HEK293 (cell line): ENCODE data around the gene TIGD7.

Experiments used
- ELK4 ChIP-seq: IDR thresholded peaks from 2 replicates; pipeline ENCODE4 v1.6.1; 2011; ENCODE audit warnings: mild to moderate bottlenecking, low read depth, low read length, borderline replicate concordance
- FEZF1 ChIP-seq: fragments of 450-650 bp; formaldehyde crosslinking; IDR thresholded peaks from 2 replicates; pipeline ENCODE4 v1.5.1; 2016; ENCODE audit warnings: missing biosample characterization, missing genetic modification characterization
- GLI4 ChIP-seq: fragments of 450-650 bp; formaldehyde crosslinking; IDR thresholded peaks from 2 replicates; pipeline ENCODE4 v1.5.1; 2016; ENCODE audit warnings: missing biosample characterization, missing genetic modification characterization
- KLF8 ChIP-seq: fragments of 450-650 bp; formaldehyde crosslinking; IDR thresholded peaks from 2 replicates; pipeline ENCODE4 v1.5.1; 2016; ENCODE audit warnings: missing biosample characterization, missing genetic modification characterization
- SP2 ChIP-seq: fragments of 450-650 bp; formaldehyde crosslinking; IDR thresholded peaks from 2 replicates; pipeline ENCODE4 v1.5.1; 2016; ENCODE audit warnings: missing biosample characterization, missing genetic modification characterization
- SP7 ChIP-seq: fragments of 450-650 bp; formaldehyde crosslinking; IDR thresholded peaks from 2 replicates; pipeline ENCODE4 v1.5.1; 2016; ENCODE audit warnings: missing biosample characterization, missing genetic modification characterization
- WT1 ChIP-seq: fragments of 450-650 bp; formaldehyde crosslinking; IDR thresholded peaks from 2 replicates; pipeline ENCODE4 v1.5.1; 2016; ENCODE audit warnings: missing biosample characterization, missing genetic modification characterization
- YY1 ChIP-seq: fragments of 450-650 bp; formaldehyde crosslinking; IDR thresholded peaks from 2 replicates; pipeline ENCODE4 v1.5.1; 2018; ENCODE audit warnings: missing biosample characterization, missing genetic modification characterization
- YY2 ChIP-seq: fragments of 450-650 bp; formaldehyde crosslinking; IDR thresholded peaks from 2 replicates; pipeline ENCODE4 v1.5.1; 2016; ENCODE audit warnings: missing biosample characterization, missing genetic modification characterization
- ZBTB17 ChIP-seq: fragments of 450-650 bp; formaldehyde crosslinking; IDR thresholded peaks from 2 replicates; pipeline ENCODE4 v1.5.1; 2016; ENCODE audit warnings: missing biosample characterization, missing genetic modification characterization
- ZBTB7A ChIP-seq: fragments of 450-650 bp; formaldehyde crosslinking; IDR thresholded peaks from 2 replicates; pipeline ENCODE4 v1.5.1; 2016; ENCODE audit warnings: low read depth, missing biosample characterization, missing genetic modification characterization
- ZNF114 ChIP-seq: fragments of 450-650 bp; formaldehyde crosslinking; IDR thresholded peaks from 2 replicates; pipeline ENCODE4 v1.5.0; 2017; ENCODE audit warnings: missing biosample characterization, missing genetic modification characterization
- ZNF214 ChIP-seq: fragments of 450-650 bp; formaldehyde crosslinking; IDR thresholded peaks from 2 replicates; pipeline ENCODE4 v1.5.1; 2017; ENCODE audit warnings: missing biosample characterization, mild to moderate bottlenecking, missing genetic modification characterization, borderline replicate concordance
- ZNF280C ChIP-seq: fragments of 450-650 bp; formaldehyde crosslinking; IDR thresholded peaks from 2 replicates; pipeline ENCODE4 v1.5.1; 2016; ENCODE audit warnings: missing biosample characterization, missing genetic modification characterization
- ZNF335 ChIP-seq: fragments of 450-650 bp; formaldehyde crosslinking; conservative IDR thresholded peaks from 2 replicates; pipeline ENCODE4 v1.5.1; 2016; ENCODE audit warnings: missing biosample characterization, missing genetic modification characterization
- ZNF391 ChIP-seq: fragments of 450-650 bp; formaldehyde crosslinking; IDR thresholded peaks from 2 replicates; pipeline ENCODE4 v1.5.1; 2016; ENCODE audit warnings: low read depth, missing biosample characterization, missing genetic modification characterization, borderline replicate concordance
- ZNF416 ChIP-seq: fragments of 450-650 bp; formaldehyde crosslinking; IDR thresholded peaks from 2 replicates; pipeline ENCODE4 v1.5.1; 2016; ENCODE audit warnings: missing biosample characterization, missing genetic modification characterization
- ZNF518A ChIP-seq: fragments of 450-650 bp; formaldehyde crosslinking; conservative IDR thresholded peaks from 2 replicates; pipeline ENCODE4 v1.5.1; 2016; ENCODE audit warnings: low read depth, missing biosample characterization, missing genetic modification characterization
- ZNF548 ChIP-seq: fragments of 450-650 bp; formaldehyde crosslinking; IDR thresholded peaks from 2 replicates; pipeline ENCODE4 v1.5.1; 2016; ENCODE audit warnings: missing biosample characterization, missing genetic modification characterization
- ZNF768 ChIP-seq: fragments of 450-650 bp; formaldehyde crosslinking; IDR thresholded peaks from 2 replicates; pipeline ENCODE4 v1.5.1; 2018; ENCODE audit warnings: missing biosample characterization, mild to moderate bottlenecking, missing genetic modification characterization
- ZSCAN30 ChIP-seq: fragments of 450-650 bp; IDR thresholded peaks from 2 replicates; pipeline ENCODE4 v1.5.1; 2018; ENCODE audit warnings: missing biosample characterization, mild to moderate bottlenecking, missing genetic modification characterization, moderate library complexity
- TF ChIP-seq, protein P1 (sequence below): fragments of 450-650 bp; formaldehyde crosslinking; IDR thresholded peaks from 2 replicates; pipeline ENCODE4 v1.5.1; 2016; ENCODE audit warnings: missing biosample characterization, missing genetic modification characterization
- TF ChIP-seq, protein P2 (sequence below): fragments of 450-650 bp; formaldehyde crosslinking; IDR thresholded peaks from 2 replicates; pipeline ENCODE4 v1.5.1; 2016; ENCODE audit warnings: missing biosample characterization, missing genetic modification characterization
- TF ChIP-seq, protein P3 (sequence below): fragments of 450-650 bp; formaldehyde crosslinking; IDR thresholded peaks from 2 replicates; pipeline ENCODE4 v1.5.1; 2017; ENCODE audit warnings: missing biosample characterization, missing genetic modification characterization

The TIGD7 gene

GRCh38 chr16:3264137-3265036 is 40.8 kb downstream of the TIGD7 start (continued):
- TF ChIP-seq, protein P1, sequence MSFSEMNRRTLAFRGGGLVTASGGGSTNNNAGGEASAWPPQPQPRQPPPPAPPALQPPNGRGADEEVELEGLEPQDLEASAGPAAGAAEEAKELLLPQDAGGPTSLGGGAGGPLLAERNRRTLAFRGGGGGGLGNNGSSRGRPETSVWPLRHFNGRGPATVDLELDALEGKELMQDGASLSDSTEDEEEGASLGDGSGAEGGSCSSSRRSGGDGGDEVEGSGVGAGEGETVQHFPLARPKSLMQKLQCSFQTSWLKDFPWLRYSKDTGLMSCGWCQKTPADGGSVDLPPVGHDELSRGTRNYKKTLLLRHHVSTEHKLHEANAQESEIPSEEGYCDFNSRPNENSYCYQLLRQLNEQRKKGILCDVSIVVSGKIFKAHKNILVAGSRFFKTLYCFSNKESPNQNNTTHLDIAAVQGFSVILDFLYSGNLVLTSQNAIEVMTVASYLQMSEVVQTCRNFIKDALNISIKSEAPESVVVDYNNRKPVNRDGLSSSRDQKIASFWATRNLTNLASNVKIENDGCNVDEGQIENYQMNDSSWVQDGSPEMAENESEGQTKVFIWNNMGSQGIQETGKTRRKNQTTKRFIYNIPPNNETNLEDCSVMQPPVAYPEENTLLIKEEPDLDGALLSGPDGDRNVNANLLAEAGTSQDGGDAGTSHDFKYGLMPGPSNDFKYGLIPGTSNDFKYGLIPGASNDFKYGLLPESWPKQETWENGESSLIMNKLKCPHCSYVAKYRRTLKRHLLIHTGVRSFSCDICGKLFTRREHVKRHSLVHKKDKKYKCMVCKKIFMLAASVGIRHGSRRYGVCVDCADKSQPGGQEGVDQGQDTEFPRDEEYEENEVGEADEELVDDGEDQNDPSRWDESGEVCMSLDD (tag by site-specific recombination), result no peak; the same call in none of the 2 replicates
- TF ChIP-seq SP7 (tag by site-specific recombination) (peak; percentile 89), ZNF391 (tag by site-specific recombination) (no peak; the same call in 1 of the 2 replicates), YY2 (no peak), KLF8 (tag by site-specific recombination) (peak; percentile 82), ZNF335 (peak; percentile 95), ZNF768 (tag by site-specific recombination) (no peak), ZBTB7A (tag by site-specific recombination) (peak; percentile 82), ZNF114 (no peak), ZNF416 (tag by site-specific recombination) (no peak), SP2 (peak; percentile 95), GLI4 (tag by site-specific recombination) (no peak), ZNF548 (tag by site-specific recombination) (no peak), ZNF280C (tag by site-specific recombination) (no peak), ZSCAN30 (tag by site-specific recombination) (peak; percentile 28; the same call in 1 of the 2 replicates), ELK4 (no peak), ZNF214 (tag by site-specific recombination) (no peak), YY1 (tag by site-specific recombination) (no peak), FEZF1 (no peak), WT1 (tag by site-specific recombination) (no peak; the same call in 1 of the 2 replicates), ZNF518A (tag by site-specific recombination) (peak; percentile 27; the same call in 1 of the 2 replicates), ZBTB17 (tag by site-specific recombination) (peak; percentile 61)
- TF ChIP-seq, protein P2, sequence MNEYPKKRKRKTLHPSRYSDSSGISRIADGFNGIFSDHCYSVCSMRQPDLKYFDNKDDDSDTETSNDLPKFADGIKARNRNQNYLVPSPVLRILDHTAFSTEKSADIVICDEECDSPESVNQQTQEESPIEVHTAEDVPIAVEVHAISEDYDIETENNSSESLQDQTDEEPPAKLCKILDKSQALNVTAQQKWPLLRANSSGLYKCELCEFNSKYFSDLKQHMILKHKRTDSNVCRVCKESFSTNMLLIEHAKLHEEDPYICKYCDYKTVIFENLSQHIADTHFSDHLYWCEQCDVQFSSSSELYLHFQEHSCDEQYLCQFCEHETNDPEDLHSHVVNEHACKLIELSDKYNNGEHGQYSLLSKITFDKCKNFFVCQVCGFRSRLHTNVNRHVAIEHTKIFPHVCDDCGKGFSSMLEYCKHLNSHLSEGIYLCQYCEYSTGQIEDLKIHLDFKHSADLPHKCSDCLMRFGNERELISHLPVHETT (tag by site-specific recombination), result peak; percentile 0; the same call in 1 of the 2 replicates
- TF ChIP-seq, protein P3, sequence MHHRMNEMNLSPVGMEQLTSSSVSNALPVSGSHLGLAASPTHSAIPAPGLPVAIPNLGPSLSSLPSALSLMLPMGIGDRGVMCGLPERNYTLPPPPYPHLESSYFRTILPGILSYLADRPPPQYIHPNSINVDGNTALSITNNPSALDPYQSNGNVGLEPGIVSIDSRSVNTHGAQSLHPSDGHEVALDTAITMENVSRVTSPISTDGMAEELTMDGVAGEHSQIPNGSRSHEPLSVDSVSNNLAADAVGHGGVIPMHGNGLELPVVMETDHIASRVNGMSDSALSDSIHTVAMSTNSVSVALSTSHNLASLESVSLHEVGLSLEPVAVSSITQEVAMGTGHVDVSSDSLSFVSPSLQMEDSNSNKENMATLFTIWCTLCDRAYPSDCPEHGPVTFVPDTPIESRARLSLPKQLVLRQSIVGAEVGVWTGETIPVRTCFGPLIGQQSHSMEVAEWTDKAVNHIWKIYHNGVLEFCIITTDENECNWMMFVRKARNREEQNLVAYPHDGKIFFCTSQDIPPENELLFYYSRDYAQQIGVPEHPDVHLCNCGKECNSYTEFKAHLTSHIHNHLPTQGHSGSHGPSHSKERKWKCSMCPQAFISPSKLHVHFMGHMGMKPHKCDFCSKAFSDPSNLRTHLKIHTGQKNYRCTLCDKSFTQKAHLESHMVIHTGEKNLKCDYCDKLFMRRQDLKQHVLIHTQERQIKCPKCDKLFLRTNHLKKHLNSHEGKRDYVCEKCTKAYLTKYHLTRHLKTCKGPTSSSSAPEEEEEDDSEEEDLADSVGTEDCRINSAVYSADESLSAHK, result 0 out of 2 replicates have a peak, but pooled peaks have one; percentile 5
